ACC112 (cell line): ENCODE measurements around the gene DMRT3.

Experiments
- H2AFZ ChIP-seq: fragments of 200-600 bp; sonication (generic); one replicate; pipeline ENCODE4 v1.6.0; 2017; ENCODE audit warnings: antibody characterized with exemption, low read length; ENCODE audit not compliant: unreplicated experiment
- H3K27ac ChIP-seq: fragments of 200-600 bp; sonication (generic); 2 replicates; pipeline ENCODE4 v1.5.1; 2014; ENCODE audit warnings: low read depth, mild to moderate bottlenecking, antibody characterized with exemption, low read length, moderate library complexity
- H3K27me3 ChIP-seq: fragments of 200-600 bp; sonication (generic); 2 replicates; pipeline ENCODE4 v1.6.1; 2014; ENCODE audit warnings: mild to moderate bottlenecking, antibody characterized with exemption, low read length, moderate library complexity, mixed read lengths; ENCODE audit not compliant: insufficient read depth
- H3K36me3 ChIP-seq: fragments of 200-600 bp; sonication (generic); 2 replicates; pipeline ENCODE4 v1.6.1; 2016; ENCODE audit warnings: mild to moderate bottlenecking, antibody characterized with exemption, low read length, moderate library complexity, mixed read lengths; ENCODE audit not compliant: insufficient read depth
- H3K4me1 ChIP-seq: fragments of 200-600 bp; sonication (generic); one replicate; pipeline ENCODE4 v1.6.1; 2016; ENCODE audit warnings: low read length, mixed read lengths; ENCODE audit not compliant: insufficient read depth, unreplicated experiment, control insufficient read depth
- H3K4me3 ChIP-seq: fragments of 200-600 bp; sonication (generic); 2 replicates; pipeline ENCODE4 v1.5.1; 2014; ENCODE audit warnings: mild to moderate bottlenecking, low read depth, low read length
- H3K79me2 ChIP-seq: fragments of 200-600 bp; sonication (generic); one replicate; pipeline ENCODE4 v1.6.0; 2016; ENCODE audit warnings: low read length; ENCODE audit not compliant: control insufficient read depth, unreplicated experiment, insufficient read depth

The DMRT3 gene, protein sequence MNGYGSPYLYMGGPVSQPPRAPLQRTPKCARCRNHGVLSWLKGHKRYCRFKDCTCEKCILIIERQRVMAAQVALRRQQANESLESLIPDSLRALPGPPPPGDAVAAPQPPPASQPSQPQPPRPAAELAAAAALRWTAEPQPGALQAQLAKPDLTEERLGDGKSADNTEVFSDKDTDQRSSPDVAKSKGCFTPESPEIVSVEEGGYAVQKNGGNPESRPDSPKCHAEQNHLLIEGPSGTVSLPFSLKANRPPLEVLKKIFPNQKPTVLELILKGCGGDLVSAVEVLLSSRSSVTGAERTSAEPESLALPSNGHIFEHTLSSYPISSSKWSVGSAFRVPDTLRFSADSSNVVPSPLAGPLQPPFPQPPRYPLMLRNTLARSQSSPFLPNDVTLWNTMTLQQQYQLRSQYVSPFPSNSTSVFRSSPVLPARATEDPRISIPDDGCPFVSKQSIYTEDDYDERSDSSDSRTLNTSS

DNA sequence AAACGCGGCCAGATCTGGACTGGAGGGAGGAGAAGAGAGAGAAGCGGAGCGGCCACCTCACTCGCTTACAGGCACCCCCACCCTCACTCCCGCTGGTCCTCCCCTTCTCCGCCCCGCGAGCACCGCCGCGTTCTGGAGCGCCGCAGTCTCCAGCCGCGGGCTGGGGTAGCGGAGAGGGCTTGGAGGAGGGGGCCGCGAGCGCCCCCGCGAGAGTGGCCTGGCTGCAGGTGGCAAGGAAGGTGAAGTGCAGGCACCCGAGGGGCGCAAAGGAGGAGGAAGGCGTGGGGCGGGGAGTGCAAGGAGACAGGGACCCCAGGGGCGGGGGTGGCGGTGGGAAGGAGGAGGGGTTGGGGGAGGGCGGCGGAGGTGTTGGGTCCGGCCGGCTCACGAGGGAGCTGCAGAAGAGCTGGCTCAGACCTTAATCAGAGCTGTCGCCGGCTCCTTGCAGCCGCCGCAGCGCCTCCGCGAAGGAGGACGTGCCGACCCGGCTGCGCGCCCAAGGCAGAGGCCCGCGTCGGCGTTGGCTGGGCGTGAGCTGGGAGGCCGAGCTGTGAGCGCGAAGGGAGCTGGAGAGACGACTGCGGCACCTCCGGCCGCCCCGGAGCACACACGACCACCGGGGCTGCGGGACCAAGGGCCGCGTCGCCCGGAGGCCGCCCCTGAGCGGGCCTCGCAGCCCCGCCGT is at the start of gene DMRT3:
Gene DMRT3 (plus strand): TSS at position 398 of the 685 bp plus-strand sequence. CDS start 347 bp downstream, outside the sequence.
- Histone ChIP-seq H3K36me3 (no peaks in the 10 kb centered on the region), H3K4me3 (no peak within 1 kb of the TSS), H2AFZ (no peak within 1 kb of the TSS), H3K27ac (no peak within 1 kb of the TSS), H3K79me2 (no peaks in the 10 kb centered on the region), H3K4me1 (no peaks in the 10 kb centered on the region), H3K27me3 (peaks cover 77% of the 10 kb centered on the region)

DNA sequence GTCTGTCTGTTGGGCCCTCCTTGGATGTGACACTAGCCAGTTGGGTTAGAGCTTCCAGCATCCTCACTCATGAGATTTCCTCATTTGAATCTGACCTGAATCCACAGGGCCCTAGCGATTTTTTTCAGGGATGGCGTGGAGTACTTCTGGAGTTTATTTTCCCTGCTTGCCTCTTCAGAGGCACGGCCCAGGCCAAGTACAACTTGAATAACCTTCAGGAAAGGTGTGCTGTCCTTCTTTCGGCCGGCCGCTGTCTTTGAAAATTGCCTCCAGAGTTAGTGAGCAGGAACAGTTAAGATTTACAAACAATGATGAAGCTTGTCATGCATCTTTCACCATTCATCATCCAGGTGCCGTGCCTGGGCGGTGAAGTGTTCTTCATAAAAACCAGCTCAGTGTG is 49.5 kb upstream of the DMRT3 start:
- Histone ChIP-seq H3K4me3 (no peak overlapping the region), H2AFZ (no peak overlapping the region), H3K79me2 (no peaks in the 10 kb centered on the region), H3K36me3 (no peaks in the 10 kb centered on the region), H3K27me3 (0 out of 2 replicates have a peak, but pooled peaks cover 4% of the 10 kb centered on the region), H3K4me1 (no peaks in the 10 kb centered on the region), H3K27ac (no peak overlapping the region)

DNA sequence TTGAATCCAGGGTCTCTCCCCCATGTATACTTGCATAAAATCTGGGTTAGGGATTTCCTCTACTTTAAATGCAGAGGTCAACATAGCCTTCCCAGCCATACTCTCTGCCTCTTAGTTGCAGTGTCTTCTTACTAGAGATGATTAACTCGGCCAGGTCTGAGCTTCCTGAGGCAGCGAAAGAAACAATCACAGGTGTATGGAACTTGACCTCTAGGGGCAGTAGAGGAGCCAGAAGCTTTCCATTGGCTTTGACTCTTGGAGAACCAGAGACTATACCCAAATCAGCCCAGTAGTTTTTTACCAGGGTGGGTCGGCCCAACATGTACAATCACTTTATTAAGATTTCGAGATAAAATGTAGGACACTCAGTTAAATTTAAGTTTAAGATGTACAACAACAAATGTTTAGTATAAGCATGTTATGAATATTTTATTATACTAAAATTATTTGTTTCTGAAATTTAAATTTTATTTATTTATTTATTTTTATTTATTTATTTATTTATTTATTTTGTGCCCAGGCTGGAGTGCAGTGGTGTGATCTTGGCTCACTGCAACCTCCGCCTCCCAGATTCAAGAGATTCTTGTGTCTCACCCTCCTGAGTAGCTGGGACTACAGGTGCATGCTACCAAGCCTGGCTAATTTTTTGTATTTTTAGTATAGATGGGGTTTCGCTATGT is 48.0 kb upstream of the DMRT3 start:
- H3K27ac ChIP-seq = no peak overlapping the region
- no peaks in the 10 kb centered on the region for H3K4me1 ChIP-seq
- 0 out of 2 replicates have a peak, but pooled peaks cover 4% of the 10 kb centered on the region for H3K27me3 ChIP-seq
- H2AFZ ChIP-seq = no peak overlapping the region
- H3K36me3 ChIP-seq = no peaks in the 10 kb centered on the region
- no peaks in the 10 kb centered on the region for H3K79me2 ChIP-seq
- H3K4me3 ChIP-seq = no peak overlapping the region

DNA sequence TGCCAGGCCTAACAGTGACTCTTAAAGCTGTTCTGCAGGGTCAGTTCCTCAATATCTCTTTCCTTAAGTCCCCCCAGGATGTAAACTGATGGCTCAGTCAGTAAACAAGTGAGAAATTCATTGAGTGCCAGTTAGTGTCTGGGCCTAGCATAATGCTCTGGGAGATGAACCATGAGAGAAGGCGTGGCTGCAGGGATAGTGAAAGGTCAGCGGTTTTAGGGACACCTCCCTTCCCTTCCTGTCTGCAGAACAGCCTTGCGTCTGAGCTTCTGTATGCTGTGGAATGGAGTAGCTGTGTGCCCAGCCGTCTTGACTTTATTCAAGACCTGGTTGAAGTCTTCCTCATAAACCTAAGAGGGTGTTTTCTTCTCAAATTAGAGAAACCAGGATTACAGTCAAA is 46.7 kb upstream of the DMRT3 start:
- Histone ChIP-seq H3K36me3 (no peaks in the 10 kb centered on the region), H3K79me2 (no peaks in the 10 kb centered on the region), H3K4me3 (no peak overlapping the region), H3K27me3 (peaks cover 7% of the 10 kb centered on the region), H2AFZ (no peak overlapping the region), H3K27ac (no peak overlapping the region), H3K4me1 (no peaks in the 10 kb centered on the region)

DNA sequence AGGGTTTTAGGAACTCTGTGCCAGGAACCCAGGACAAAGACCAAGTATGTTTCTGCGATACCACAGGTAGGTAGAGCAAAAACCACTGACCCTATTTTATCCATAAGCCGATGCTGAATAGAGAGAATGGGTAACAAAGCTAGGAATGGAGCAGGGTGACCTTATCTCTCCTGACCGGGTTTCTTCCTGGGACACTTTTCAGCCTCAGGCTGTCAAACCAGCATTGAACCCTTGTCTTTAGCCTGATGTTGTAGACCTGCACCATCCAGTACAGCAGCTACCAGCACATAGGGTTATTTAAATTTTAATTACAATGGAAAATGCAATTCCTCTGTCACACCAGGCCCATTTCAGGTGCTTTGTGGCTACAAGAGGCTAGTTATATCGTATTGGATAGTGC is 43.1 kb upstream of the DMRT3 start:
- H3K79me2 ChIP-seq = no peaks in the 10 kb centered on the region
- peaks cover 16% of the 10 kb centered on the region for H3K27me3 ChIP-seq
- no peak overlapping the region for H3K27ac ChIP-seq
- no peak overlapping the region for H3K4me3 ChIP-seq
- no peak overlapping the region for H2AFZ ChIP-seq
- H3K4me1 ChIP-seq = no peaks in the 10 kb centered on the region
- no peaks in the 10 kb centered on the region for H3K36me3 ChIP-seq

DNA sequence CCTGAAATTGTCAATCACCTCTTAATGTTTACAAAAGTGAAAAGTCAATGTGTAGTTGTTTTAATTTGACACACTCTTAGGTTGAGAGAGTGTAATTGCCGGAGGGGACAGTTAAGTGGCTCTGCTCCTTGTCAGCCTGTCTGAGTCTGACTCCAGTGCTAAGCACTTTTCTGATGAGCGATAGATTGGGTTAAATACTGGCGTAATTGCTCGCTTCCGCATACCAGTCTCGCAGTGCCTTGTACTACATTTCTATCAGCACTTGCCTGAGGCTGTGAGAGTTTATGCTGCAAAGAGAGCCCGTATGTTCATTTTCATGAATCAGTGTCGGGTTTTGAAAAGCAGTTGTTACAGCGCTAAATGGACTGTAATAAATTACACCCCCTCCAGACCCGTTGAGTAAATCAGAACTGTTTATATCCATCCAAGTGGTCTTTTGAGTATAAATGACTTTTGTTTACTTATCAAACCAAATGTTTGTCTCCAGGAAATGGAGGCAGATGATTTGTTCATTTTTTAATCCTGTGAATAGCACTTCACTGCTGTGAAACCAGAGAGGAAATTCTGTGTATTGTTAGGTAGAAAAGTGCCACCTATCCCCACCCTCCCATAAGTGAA is 41.0 kb upstream of the DMRT3 start:
- Histone ChIP-seq H3K27ac (no peak overlapping the region), H3K79me2 (no peaks in the 10 kb centered on the region), H3K4me1 (no peaks in the 10 kb centered on the region), H3K27me3 (peaks cover 16% of the 10 kb centered on the region), H2AFZ (no peak overlapping the region), H3K4me3 (no peak overlapping the region), H3K36me3 (no peaks in the 10 kb centered on the region)

DNA sequence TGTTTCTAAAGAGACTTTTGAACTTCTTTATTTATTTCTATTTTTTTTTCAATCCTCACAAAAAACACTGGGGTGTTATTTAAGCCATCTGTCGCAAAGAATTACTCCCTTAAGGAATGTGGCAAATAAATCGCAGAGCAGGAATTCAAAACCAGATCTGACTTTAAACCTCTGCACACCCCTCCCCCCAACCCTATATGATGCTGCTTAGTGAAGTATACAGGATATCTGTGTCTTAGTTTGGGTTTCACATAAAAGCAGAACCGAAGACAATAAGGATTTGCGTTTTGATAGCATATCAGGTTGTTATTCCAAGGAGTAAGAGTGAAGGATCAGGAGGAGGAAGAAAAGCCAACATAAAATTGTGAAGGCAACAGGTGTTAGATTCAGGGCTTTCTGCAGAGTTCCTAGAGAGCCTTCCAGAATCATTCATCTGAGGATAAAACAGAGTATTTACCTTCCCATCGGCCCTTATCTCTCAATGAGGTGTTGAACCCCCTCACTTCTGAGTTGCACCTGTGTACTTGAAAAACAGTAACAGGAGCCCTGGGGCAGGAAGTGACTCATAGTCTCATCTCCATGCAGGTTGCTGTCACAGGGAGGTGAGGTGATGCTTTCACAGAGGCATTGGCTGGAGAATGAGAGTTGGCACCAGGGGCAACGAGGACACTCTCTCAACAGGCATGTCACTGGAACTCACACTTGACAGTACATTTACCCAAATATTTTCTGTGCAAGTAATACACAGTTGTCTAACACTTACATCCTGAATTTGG is 33.5 kb upstream of the DMRT3 start:
- no peaks in the 10 kb centered on the region for H3K4me1 ChIP-seq
- no peaks in the 10 kb centered on the region for H3K79me2 ChIP-seq
- 0 out of 2 replicates have a peak, but pooled peaks cover 4% of the 10 kb centered on the region for H3K27me3 ChIP-seq
- no peak overlapping the region for H3K27ac ChIP-seq
- H2AFZ ChIP-seq = no peak overlapping the region
- H3K36me3 ChIP-seq = no peaks in the 10 kb centered on the region
- no peak overlapping the region for H3K4me3 ChIP-seq

DNA sequence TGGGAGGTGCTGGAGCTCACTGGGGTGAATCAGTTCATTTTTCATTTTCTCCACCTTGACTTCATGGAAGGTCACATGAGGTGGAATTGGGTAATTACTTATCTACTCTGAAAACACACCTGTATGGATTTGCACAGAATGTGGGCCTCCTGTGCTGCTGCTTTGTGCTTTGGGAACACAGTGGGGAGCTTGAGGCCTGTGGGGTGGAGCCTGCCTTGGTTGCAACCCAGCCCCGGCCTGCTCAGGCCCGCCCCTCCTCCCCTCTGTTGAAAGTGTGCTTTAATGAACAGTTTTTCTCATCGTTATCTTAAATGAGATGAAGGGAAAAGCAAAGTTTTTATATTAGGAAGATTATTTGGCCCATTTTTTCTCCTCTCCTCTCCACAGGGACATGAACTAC is 28.5 kb upstream of the DMRT3 start:
- Histone ChIP-seq H3K4me3 (no peak overlapping the region), H3K27me3 (peaks cover 9% of the 10 kb centered on the region), H3K4me1 (no peaks in the 10 kb centered on the region), H2AFZ (no peak overlapping the region), H3K79me2 (no peaks in the 10 kb centered on the region), H3K36me3 (no peaks in the 10 kb centered on the region), H3K27ac (no peak overlapping the region)

DNA sequence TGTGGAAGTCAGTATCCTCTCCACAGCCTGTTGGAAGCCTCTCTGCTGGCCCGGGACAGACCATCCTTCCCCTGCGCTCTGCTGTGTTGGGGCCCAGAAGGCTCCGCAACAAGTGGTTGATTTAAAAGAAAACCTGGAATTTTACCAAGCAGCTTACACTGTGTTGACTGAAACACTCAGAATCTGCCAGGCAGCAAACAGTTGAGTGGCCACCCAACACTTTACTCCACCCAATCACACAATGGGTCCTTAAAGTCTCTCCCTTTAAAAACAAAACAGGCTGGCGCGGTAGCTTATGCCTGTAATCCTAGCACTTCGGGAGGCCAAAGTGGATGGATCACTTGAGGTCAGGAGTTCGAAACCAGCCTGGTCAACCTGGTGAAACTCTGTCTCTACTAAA is 28.0 kb upstream of the DMRT3 start:
- H3K4me3 ChIP-seq = no peak overlapping the region
- no peaks in the 10 kb centered on the region for H3K4me1 ChIP-seq
- H3K27ac ChIP-seq = no peak overlapping the region
- H3K27me3 ChIP-seq = peaks cover 11% of the 10 kb centered on the region
- no peaks in the 10 kb centered on the region for H3K79me2 ChIP-seq
- no peak overlapping the region for H2AFZ ChIP-seq
- H3K36me3 ChIP-seq = no peaks in the 10 kb centered on the region

DNA sequence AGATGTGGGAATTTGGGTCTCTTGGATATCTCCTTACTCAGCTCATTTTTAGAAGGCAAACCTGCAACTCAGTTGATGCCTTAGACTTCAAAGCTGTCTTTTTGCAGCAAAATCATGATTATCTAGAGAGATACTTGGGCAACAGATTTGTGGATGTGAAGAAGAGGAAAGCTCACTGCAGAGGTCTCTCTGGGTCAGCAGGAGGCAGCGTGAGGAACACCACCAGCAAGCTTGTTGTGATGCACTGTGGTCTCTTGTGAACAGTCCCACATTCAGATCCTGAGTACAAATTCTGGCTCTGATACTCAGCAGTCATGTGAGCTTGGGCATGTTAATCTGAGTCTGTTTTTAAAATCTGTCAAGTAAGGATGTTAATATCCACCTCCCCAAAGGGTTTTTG is 26.3 kb upstream of the DMRT3 start:
- H2AFZ ChIP-seq = no peak overlapping the region
- no peaks in the 10 kb centered on the region for H3K4me1 ChIP-seq
- H3K4me3 ChIP-seq = no peak overlapping the region
- H3K27ac ChIP-seq = no peak overlapping the region
- H3K36me3 ChIP-seq = no peaks in the 10 kb centered on the region
- no peaks in the 10 kb centered on the region for H3K79me2 ChIP-seq
- peaks cover 13% of the 10 kb centered on the region for H3K27me3 ChIP-seq
